Endothelial cell of umbilical vein (primary cell): ENCODE results near the gene HCFC1. TPM values are rescaled to one million over a fixed set of nuclear protein-coding genes. Genes with fewer than 3 reads are reported as not detected.

ENCODE experiments used
- BruUV-seq: library from RNA; stranded (reverse); fragments of 400-500 nt; replicated peaks from 2 replicates; lab custom pipeline; 2021; lab: Mats Ljungman, UMichigan
- CTCF ChIA-PET: fragments of 300-600, 350-600 bp; sonication (Branson Sonifier 250); formaldehyde crosslinking; loops from one replicate; lab custom pipeline; 2021; ENCODE audit warnings: antibody characterized with exemption, inconsistent platforms; lab: Charles Lee
- POLR2A ChIA-PET: fragments of 300-600, 350-600 bp; sonication (Branson Sonifier 250); formaldehyde crosslinking; loops from one replicate; lab custom pipeline; 2021; ENCODE audit warnings: antibody characterized with exemption, inconsistent platforms; lab: Charles Lee
- DNase-seq: peaks from one replicate; pipeline ENCODE4 v3.0.0-alpha.2; 2011; ENCODE audit warnings: low read depth, low spot score
- FAIRE-seq: peaks from 2 replicates; lab custom pipeline; 2011; peaks lifted over from hg19 to GRCh38; lab: Jason Lieb, UNC
- H2AFZ ChIP-seq: 2 replicates; pipeline ENCODE4 v1.6.0; 2012; ENCODE audit warnings: low read depth, low read length, control low read depth, inconsistent platforms
- H3K27ac ChIP-seq: 2 replicates; pipeline ENCODE4 v1.5.1; 2011; ENCODE audit warnings: low read depth, mild to moderate bottlenecking, control low read depth, low read length, moderate library complexity; ENCODE audit not compliant: insufficient read depth
- H3K27me3 ChIP-seq, 2 experiments: 2 replicates each; pipeline versions ENCODE4 v1.6.0 to v1.6.1; 2011; ENCODE audit warnings: low read length in 2 of 2, mixed read lengths in 1 of 2; ENCODE audit not compliant: control insufficient read depth in 2 of 2, insufficient read depth in 2 of 2
- H3K36me3 ChIP-seq, 2 experiments: 2 replicates in 1 of 2; 3 replicates in 1 of 2; pipeline ENCODE4 v1.5.1; 2011; ENCODE audit warnings: low read length in 2 of 2, mild to moderate bottlenecking in 1 of 2, moderate library complexity in 1 of 2; ENCODE audit not compliant: control insufficient read depth in 2 of 2, insufficient read depth in 2 of 2; ENCODE audit errors: extremely low read depth in 1 of 2
- H3K4me1 ChIP-seq: 3 replicates; pipeline ENCODE4 v1.5.1; 2011; ENCODE audit warnings: mild to moderate bottlenecking, low read length; ENCODE audit not compliant: control insufficient read depth, insufficient read depth; ENCODE audit errors: extremely low read depth
- H3K4me2 ChIP-seq: 2 replicates; pipeline ENCODE4 v1.6.1; 2011; ENCODE audit warnings: low read length, control low read depth, mixed read lengths; ENCODE audit not compliant: insufficient read depth
- H3K4me3 ChIP-seq, 3 experiments: fragments of 200-600 bp in 1 of 3; sonication (generic), shearing (Covaris generic) in 1 of 3; replicated peaks in 1 of 3; 2 replicates each; pipeline ENCODE4 v1.5.1; 2011 to 2016; ENCODE audit warnings: control low read depth in 3 of 3, low read length in 3 of 3, mild to moderate bottlenecking in 2 of 3, inconsistent platforms in 1 of 3, low read depth in 1 of 3, moderate library complexity in 1 of 3; ENCODE audit not compliant: insufficient read depth in 1 of 3
- H3K79me2 ChIP-seq: 2 replicates; pipeline ENCODE4 v1.6.0; 2012; ENCODE audit warnings: low read length, inconsistent platforms; ENCODE audit not compliant: control insufficient read depth, insufficient read depth
- H3K9ac ChIP-seq: replicated peaks from 2 replicates; pipeline ENCODE3; 2011; ENCODE audit warnings: low read length, control low read depth; ENCODE audit not compliant: insufficient read depth; ENCODE audit errors: extremely low read depth
- H3K9me1 ChIP-seq: replicated peaks from 3 replicates; pipeline ENCODE4 v1.6.0; 2011; ENCODE audit warnings: mild to moderate bottlenecking, low read length; ENCODE audit not compliant: control insufficient read depth, insufficient read depth; ENCODE audit errors: extremely low read depth
- H3K9me3 ChIP-seq: replicated peaks from 2 replicates; pipeline ENCODE4 v1.5.1; 2012; ENCODE audit warnings: low read length, inconsistent platforms; ENCODE audit not compliant: control insufficient read depth, insufficient read depth
- H4K20me1 ChIP-seq: replicated peaks from 2 replicates; pipeline ENCODE3; 2011; ENCODE audit warnings: mild to moderate bottlenecking, low read length; ENCODE audit not compliant: control insufficient read depth, insufficient read depth; ENCODE audit errors: extremely low read depth
- EZH2 ChIP-seq: IDR thresholded peaks from 2 replicates; pipeline ENCODE4 v1.6.1; 2012; ENCODE audit warnings: borderline replicate concordance, low read depth, mild to moderate bottlenecking, moderate library complexity, low read length, inconsistent platforms; ENCODE audit not compliant: severe bottlenecking
- FOS ChIP-seq: IDR thresholded peaks from 2 replicates; pipeline ENCODE4 v1.6.1; 2011; ENCODE audit warnings: mild to moderate bottlenecking, low read length, moderate library complexity, borderline replicate concordance; ENCODE audit not compliant: insufficient read depth
- GATA2 ChIP-seq: IDR thresholded peaks from 2 replicates; pipeline ENCODE4 v1.7.0; 2011; ENCODE audit warnings: low read depth, mild to moderate bottlenecking, moderate library complexity, mixed read lengths, low read length; ENCODE audit not compliant: insufficient read length, insufficient read depth
- JUN ChIP-seq: IDR thresholded peaks from 2 replicates; pipeline ENCODE4 v1.6.1; 2011; ENCODE audit warnings: borderline replicate concordance, low read depth; ENCODE audit not compliant: insufficient read length, insufficient read depth
- MYC ChIP-seq: IDR thresholded peaks from one replicate; pipeline ENCODE4 v1.6.1; 2011; ENCODE audit warnings: mild to moderate bottlenecking, low read depth, low read length
- POLR2A ChIP-seq: IDR thresholded peaks from 2 replicates; pipeline ENCODE4 v1.6.1; 2012; ENCODE audit warnings: low read depth, mild to moderate bottlenecking, control low read depth, low read length
- POLR2AphosphoS5 ChIP-seq: IDR thresholded peaks from 2 replicates; pipeline ENCODE4 v1.6.1; 2012; ENCODE audit warnings: low read depth, mild to moderate bottlenecking, control low read depth, low read length, moderate library complexity; ENCODE audit not compliant: insufficient read depth
- dilution Hi-C: fragments of 300-500 bp; cut with MboI; formaldehyde crosslinking; loops from one replicate; pipeline ENCODE4 v1.15.0; 2019; ENCODE audit warnings: low sequenced_read_pairs; ENCODE audit not compliant: extremely low pct_ligation_motif_present
- intact Hi-C: fragments of 100-400 bp; cut with micrococcal nuclease; formaldehyde crosslinking; loops from one replicate; pipeline ENCODE4 v1.10.0; 2022
- polyA plus RNA-seq, 4 experiments: library from polyadenylated mRNA; depleted of rRNA in 3 of 4; stranded (reverse) in 3 of 4; unstranded in 1 of 4; fragments of >200 nt; gene quantifications; 2 replicates each; pipeline versions ENCODE4 v1.2.1 to v1.2.3, GENCODE V29; 2011 to 2012; ENCODE audit warnings: missing spikeins in 1 of 4
- total RNA-seq: library from RNA; stranded (reverse); gene quantifications from 2 replicates; pipeline ENCODE4 v1.2.3, GENCODE V29; 2021
- TF ChIP-seq, protein P1 (sequence below), 2 donors: IDR thresholded peaks; 1 replicate in 1 of 2; 2 replicates in 1 of 2; pipeline ENCODE4 v1.5.1; 2011; ENCODE audit warnings: low read length in 2 of 2, mild to moderate bottlenecking in 2 of 2, moderate library complexity in 2 of 2, control low read depth in 1 of 2, inconsistent platforms in 1 of 2, low read depth in 1 of 2; ENCODE audit not compliant: insufficient read depth in 1 of 2; ENCODE audit errors: extremely low read depth in 1 of 2
- TF ChIP-seq, protein P2 (sequence below): IDR thresholded peaks from 2 replicates; pipeline ENCODE4 v1.6.1; 2011; ENCODE audit not compliant: insufficient read depth, insufficient read length

HCFC1 gene
- total and polyA plus RNA-seq, 2 donors (not counting 3 experiments of a cell fraction or from before 2014, with no cell fraction given), result 15.9 to 85.9 TPM

DNA sequence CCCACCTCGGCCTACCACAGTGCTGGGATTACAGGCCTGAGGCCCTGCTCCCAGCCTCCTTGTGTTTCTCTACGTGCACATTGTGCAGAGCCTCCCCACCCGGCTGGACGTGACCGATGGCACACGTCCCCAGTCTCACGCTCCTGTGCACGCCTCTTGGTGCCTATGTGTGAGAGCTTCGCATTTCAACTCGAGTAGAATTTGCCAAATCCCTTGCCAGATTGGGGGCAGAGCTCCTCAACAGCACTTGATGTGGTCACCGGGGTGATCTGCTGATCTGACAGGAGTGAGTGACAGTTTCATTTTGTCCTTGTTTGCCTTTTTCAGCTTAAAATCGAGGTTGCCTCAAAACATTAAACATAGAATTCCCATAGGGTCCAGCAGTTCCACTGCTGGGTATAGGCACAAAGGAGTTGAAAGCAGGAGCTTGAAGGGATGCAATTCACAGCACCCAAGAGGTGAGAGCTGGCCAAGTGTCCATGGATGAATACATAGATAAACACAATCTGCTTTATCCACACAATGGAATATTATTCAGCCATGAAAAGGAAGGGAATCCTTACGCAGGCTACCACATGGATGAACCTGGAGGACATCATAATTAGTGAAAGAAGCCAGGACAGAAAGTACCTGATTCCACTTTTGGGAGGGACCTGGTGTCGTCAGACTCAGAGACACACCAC, 18.5 kb upstream of the HCFC1 start:
- Histone ChIP-seq H3K27ac (no peak overlapping the region), H3K36me3 (no peaks in the 10 kb centered on the region), H2AFZ (no peak overlapping the region), H3K9ac (no peak overlapping the region), H3K4me1 (peaks cover 6% of the 10 kb centered on the region), H3K9me1 (no peaks in the 10 kb centered on the region), H3K79me2 (no peaks in the 10 kb centered on the region), H3K4me3 (no peak overlapping the region), H3K4me2 (no peak overlapping the region), H4K20me1 (no peaks in the 10 kb centered on the region), H3K9me3 (no peaks in the 10 kb centered on the region), H3K27me3 (no peaks in the 10 kb centered on the region)
- ChIA-PET POLR2A (no interaction called here), CTCF (interaction anchor here (0.6 to 1.1 kb wide), 3 partner anchors 9 to 23 kb away, joined by 3 to 4 read pairs (median 3); no protein-coding TSS in a partner anchor)
- TF ChIP-seq JUN (no peak), FOS (no peak), POLR2A (no peak), EZH2 (no peak), GATA2 (no peak), MYC (no peak), POLR2AphosphoS5 (no peak)
- TF ChIP-seq, protein P1, sequence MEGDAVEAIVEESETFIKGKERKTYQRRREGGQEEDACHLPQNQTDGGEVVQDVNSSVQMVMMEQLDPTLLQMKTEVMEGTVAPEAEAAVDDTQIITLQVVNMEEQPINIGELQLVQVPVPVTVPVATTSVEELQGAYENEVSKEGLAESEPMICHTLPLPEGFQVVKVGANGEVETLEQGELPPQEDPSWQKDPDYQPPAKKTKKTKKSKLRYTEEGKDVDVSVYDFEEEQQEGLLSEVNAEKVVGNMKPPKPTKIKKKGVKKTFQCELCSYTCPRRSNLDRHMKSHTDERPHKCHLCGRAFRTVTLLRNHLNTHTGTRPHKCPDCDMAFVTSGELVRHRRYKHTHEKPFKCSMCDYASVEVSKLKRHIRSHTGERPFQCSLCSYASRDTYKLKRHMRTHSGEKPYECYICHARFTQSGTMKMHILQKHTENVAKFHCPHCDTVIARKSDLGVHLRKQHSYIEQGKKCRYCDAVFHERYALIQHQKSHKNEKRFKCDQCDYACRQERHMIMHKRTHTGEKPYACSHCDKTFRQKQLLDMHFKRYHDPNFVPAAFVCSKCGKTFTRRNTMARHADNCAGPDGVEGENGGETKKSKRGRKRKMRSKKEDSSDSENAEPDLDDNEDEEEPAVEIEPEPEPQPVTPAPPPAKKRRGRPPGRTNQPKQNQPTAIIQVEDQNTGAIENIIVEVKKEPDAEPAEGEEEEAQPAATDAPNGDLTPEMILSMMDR (IDR thresholded peaks at IDR 0.05; ENCODE audit: extremely low read depth in 1 of 2, insufficient read depth in 1 of 2, low read depth in 1 of 2, low read length in 2 of 2), result no peak
- TF ChIP-seq, protein P2, sequence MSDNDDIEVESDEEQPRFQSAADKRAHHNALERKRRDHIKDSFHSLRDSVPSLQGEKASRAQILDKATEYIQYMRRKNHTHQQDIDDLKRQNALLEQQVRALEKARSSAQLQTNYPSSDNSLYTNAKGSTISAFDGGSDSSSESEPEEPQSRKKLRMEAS, result no peak
- intact Hi-C loops, result no loop called here
- dilution Hi-C loops, result no loop called here
- no peak for DNase-seq
- BruUV-seq, result no TSS peak
- no peak for FAIRE-seq
